Measurements from ENCODE around the gene TNS3. TPM values are rescaled to one million over a fixed set of nuclear protein-coding genes. Genes with fewer than 3 reads are reported as not detected.
A peak's percentile ranks its signal among the peaks of the same experiment; 100 is the strongest.

Gene TNS3
- total RNA-seq, 1 experiment from 2014 or later = 9.5 TPM

DNA sequence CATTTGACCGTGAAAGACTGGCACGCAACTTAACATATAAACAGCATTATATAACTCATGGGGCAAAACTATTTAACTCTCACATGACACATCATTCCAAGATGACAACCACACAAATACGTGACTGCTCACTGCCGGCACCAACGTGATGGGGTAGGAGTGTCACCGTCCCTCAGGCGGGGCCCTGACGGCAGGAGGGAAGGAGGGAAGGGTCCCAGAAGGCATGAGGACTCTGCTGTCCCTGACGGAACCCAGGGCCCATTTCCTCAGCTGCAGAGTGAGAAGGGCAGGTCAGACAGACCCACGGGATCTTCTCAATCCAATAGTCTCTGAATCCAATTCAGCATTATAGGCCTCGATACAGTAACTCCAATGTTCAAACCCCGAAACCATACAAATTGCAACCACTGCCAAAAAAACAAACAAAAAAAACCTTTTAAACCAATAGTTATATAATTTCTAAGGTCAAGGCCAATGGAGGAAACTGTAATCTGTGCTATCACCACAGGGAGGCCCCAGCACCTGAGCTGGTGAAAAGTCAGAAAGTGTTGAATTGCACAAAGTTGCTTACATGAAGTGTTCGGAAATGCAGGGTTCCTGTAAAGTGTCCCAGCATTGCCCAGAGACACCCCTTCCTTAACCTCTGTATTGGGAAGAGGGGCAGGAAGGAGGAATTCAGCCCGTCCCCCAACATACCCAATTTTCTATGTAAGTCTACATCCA lies 137.4 kb downstream of the TNS3 start:
- H3K27ac Mint-ChIP-seq = no peak overlapping the region
- Histone ChIP-seq H2BK15ac (ENCODE audit: low read depth, low read length) (no peak overlapping the region), H3K18ac (ENCODE audit: insufficient read length, low read depth, low read length) (no peak overlapping the region), H3K4me2 (ENCODE audit: insufficient read depth, insufficient read length, low read length) (no peak overlapping the region), H2BK20ac (ENCODE audit: low read depth, low read length, poor library complexity, severe bottlenecking) (no peak overlapping the region), H3K14ac (ENCODE audit: insufficient read depth, low read length) (no peak overlapping the region), H2BK12ac (ENCODE audit: insufficient read length, low read depth, low read length) (no peak overlapping the region), H4K8ac (replicated peaks; ENCODE audit: insufficient read length, low read depth, low read length) (no peak overlapping the region), H3K79me1 (ENCODE audit: insufficient read depth, low read depth, low read length, poor library complexity, severe bottlenecking) (no peaks in the 10 kb centered on the region), H3K56ac (ENCODE audit: insufficient read length, low read depth, low read length) (no peak overlapping the region), H3K79me2 (ENCODE audit: insufficient read depth, low read length) (no peaks in the 10 kb centered on the region), H3T11ph (ENCODE audit: low read length) (no peak overlapping the region), H4K5ac (ENCODE audit: insufficient read length, low read depth, low read length) (no peak overlapping the region), H3K27ac (ENCODE audit: insufficient read length, low read depth, low read length) (no peak overlapping the region), H3K23me2 (ENCODE audit: insufficient read length, low read depth, low read length, poor library complexity, severe bottlenecking) (no peaks in the 10 kb centered on the region), H2BK5ac (ENCODE audit: insufficient read length, low read length) (no peak overlapping the region), H4K91ac (ENCODE audit: insufficient read length, low read depth, low read length) (no peak overlapping the region), H3K4me1 (ENCODE audit: insufficient read depth, low read length) (no peaks in the 10 kb centered on the region), H2BK120ac (ENCODE audit: low read depth, low read length, poor library complexity, severe bottlenecking) (no peak overlapping the region), H3K27me3 (ENCODE audit: insufficient read depth, low read length) (no peaks in the 10 kb centered on the region), H4K20me1 (ENCODE audit: control insufficient read depth, insufficient read depth, insufficient read length) (no peaks in the 10 kb centered on the region), H3K9me3 (ENCODE audit: control insufficient read depth, low read depth, low read length) (no peaks in the 10 kb centered on the region), H3K9ac (ENCODE audit: extremely low read depth, insufficient read length, low read length) (no peak overlapping the region), H2AK5ac (ENCODE audit: insufficient read length, low read length) (no peak overlapping the region), H2AFZ (ENCODE audit: low read length) (no peak overlapping the region), H3K23ac (ENCODE audit: insufficient read length, low read depth, low read length) (no peak overlapping the region), H3K4ac (ENCODE audit: low read depth, low read length) (no peak overlapping the region)
- no peaks in the 10 kb centered on the region for H3K9me3 Mint-ChIP-seq
- no CpG with 5 or more reads among the region's 14 CpGs for WGBS (ENCODE audit: extremely low coverage, insufficient read length, low lambda C conversion rate)
- H3K4me3 Mint-ChIP-seq = no peak overlapping the region
- DNase-seq = no peak
- no peaks in the 10 kb centered on the region; a peak in 1 of 7 replicates for H3K36me3 Mint-ChIP-seq (ENCODE audit: insufficient read depth in 1 of 3, low read depth in 3 of 3)
- H3K27me3 Mint-ChIP-seq (ENCODE audit: low read depth) = peaks cover 4% of the 10 kb centered on the region
- H3K4me1 Mint-ChIP-seq = peaks cover 6 to 12% of the 10 kb centered on the region in 2 experiments
- TF ChIP-seq, protein P1, sequence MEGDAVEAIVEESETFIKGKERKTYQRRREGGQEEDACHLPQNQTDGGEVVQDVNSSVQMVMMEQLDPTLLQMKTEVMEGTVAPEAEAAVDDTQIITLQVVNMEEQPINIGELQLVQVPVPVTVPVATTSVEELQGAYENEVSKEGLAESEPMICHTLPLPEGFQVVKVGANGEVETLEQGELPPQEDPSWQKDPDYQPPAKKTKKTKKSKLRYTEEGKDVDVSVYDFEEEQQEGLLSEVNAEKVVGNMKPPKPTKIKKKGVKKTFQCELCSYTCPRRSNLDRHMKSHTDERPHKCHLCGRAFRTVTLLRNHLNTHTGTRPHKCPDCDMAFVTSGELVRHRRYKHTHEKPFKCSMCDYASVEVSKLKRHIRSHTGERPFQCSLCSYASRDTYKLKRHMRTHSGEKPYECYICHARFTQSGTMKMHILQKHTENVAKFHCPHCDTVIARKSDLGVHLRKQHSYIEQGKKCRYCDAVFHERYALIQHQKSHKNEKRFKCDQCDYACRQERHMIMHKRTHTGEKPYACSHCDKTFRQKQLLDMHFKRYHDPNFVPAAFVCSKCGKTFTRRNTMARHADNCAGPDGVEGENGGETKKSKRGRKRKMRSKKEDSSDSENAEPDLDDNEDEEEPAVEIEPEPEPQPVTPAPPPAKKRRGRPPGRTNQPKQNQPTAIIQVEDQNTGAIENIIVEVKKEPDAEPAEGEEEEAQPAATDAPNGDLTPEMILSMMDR (conservative IDR thresholded peaks at IDR 0.05) = peak; percentile 63
